ELR (cell line): ENCODE data around the gene ABCC9.
"Not testable (repeated sequence)": the region's sequence is repeated elsewhere in the genome, so short reads cannot be mapped to it uniquely, and the experiment has no call there.

Experiments
- DNase-seq: peaks from one replicate; pipeline ENCODE4 v3.0.0-alpha.2; 2015; ENCODE audit warnings: low read depth

Gene ABCC9

DNA sequence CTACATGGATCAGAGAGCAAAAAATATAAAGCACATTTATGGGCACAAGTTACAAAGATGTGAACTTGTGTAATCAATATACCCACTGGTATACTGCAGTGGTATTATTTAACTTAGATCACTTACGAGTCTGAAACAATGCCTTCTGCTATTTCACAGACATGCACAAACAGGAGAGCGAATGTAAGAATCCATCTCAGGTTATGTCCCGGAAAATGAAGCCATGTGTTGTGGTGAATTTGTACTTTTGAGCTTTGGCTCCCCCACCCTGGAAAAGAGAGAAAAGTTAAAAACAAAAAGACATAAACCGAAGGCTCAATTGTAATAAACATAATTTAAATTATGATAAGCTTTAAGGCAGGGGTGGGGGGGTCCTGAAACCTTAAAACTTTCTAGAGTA is 7.6 kb downstream of the ABCC9 start:
- DNase-seq, result no peak

DNA sequence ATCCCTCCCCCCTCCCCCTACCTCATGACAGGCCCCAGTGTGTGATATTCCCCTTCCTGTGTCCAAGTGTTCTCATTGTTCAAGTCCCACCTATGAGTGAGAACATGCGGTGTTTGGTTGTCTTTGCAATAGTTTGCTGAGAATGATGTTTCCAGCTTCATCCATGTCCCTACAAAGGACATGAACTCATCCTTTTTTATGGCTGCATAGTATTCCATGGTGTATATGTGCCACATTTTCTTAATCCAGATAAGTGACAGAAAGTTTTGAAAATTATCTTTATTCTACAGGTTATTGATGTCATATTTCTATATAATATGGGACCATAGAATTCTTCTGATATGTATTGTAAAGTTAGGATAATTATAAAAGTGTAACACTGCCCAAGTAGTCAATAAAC is 11.3 kb downstream of the ABCC9 start:
- DNase-seq, result not testable (repeated sequence)

DNA sequence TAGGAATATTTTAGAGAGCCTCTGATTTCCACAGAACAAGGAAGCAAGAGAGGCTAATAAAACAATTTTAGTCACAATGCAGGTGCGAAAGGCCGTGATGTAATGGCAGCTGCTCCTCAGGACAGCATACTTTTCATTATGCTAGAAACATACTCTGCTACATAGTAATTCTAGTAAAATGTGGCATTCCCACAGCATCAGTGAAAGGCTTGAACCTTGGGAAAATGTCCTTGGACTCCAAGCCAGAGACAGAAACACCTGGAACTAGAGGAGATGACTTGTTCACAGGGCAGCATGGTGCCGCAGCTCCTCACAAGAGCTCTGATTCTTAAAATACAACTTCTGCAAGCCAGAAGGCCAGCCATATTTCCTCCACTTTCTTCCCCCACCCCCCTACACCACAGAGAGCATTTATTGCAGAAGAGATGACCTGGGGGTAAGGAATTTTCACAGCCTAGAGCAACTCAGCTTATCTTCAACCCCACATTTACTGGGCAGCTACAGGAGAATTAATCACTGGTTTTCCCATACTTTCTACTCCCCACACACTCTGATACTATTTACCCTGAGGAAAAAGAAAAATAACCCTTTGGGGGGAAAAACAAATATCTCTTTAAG is 15.8 kb downstream of the ABCC9 start:
- peak; percentile 40 for DNase-seq

DNA sequence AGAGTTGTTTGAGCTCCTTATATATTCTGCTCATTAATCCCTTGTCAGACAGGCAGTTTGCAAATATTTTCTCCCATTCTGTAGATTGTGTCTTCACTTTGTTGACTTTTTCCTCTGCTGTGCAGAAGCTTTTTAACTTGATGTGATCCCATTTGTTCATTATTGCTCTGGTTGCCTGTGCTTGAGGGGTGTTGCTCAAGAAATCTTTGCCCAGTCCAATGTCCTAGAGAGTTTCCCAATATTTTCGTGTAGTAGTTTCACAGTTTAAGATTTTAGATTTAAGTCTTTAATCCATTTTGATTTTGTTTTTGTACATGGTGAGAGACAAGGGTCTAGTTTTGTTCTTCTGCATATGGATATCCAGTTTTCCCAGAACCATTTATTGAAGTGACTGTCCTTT is 19.8 kb downstream of the ABCC9 start:
- DNase-seq, result no peak

DNA sequence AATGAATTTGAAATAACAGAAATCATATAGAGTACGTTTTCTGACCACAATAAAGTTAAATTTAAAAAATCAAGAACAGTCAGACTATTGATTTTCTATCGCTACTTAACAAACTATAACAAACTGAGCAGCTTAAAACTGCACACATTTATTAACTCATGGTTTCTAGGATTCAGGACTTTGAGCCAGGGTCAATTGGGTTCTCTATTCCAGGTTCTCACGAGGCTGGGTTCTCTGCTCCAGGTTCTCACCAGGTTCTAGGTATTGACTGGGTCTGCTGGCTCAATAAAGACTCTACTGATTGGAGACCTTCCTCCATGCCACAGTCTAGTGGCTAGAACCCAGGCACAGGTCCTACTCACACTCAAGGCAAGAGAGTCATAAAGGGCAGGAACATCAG is 22.8 kb downstream of the ABCC9 start:
- no peak for DNase-seq

DNA sequence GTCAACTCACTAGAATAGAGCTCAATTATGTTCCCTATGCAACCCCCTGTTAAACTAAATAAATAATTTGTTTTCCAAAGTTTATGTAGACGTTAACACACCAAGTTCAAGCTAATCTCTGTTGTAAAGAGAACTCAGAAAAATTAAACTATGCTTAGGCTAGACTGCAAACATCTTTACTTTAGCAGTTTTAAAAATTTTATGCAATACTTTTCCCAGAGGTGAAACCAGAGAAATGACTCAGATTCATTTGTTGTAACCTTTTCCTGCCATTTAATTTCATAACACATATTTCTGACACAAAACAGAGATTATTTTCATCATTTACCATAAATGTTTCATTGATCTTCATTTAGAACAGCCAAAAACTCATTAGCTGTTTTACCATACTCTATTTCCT is 27.4 kb downstream of the ABCC9 start:
- DNase-seq, result no peak

DNA sequence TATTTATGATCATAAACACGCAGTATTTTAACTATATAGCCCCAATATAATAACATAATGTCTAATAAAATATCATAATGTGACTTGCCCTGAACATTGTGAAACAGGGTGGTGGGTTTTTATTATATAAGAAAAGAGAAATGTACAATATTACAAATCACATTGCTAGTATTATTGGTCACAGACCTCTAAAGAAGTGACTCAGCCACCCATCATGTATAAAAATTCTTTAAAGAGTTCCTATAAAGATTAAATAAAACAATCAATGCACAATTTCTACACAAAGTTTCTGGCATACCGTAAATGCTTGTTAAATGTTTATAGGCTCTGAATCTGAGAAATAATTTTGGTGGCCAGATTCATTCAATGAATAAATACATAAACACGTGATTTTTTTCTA is 28.9 kb downstream of the ABCC9 start:
- DNase-seq, result peak; percentile 85

DNA sequence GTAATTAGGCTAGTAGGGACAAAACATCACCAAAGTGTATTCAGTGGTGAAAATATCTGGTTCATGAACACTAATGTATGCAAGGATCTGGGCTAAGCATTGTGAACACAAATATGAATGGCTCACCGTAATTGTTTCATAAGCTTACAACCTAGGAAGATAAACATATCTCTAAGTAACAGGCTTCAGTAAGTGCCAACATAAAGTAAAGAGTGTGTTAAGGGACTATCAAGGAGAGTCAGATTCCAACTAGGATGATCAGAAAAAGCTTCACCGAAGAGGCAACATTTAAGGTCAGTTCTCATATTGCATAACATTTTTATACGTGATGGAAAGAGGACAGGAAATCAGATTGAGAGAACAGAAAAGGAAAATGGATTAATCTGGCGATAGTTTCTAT is 29.4 kb downstream of the ABCC9 start:
- DNase-seq, result no peak

DNA sequence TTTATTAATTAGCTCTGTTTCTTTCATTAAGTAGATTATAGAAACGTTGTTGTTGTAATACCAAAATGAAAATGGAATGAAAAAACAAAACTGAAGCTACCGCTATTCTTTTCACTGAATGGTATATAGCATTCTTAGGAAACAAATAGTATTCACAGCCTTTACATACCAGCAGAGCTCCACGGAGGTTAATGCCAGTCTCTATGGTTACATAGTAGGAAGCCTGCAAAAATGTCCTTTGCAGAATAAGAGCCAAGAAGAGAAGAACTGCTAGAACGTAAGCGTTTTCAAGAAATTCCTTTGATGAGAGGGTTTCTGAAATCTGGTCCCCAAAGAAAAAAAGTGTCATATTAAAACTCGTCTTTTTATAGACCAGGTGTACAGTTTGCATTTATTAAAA is 30.6 kb downstream of the ABCC9 start:
- DNase-seq, result no peak

DNA sequence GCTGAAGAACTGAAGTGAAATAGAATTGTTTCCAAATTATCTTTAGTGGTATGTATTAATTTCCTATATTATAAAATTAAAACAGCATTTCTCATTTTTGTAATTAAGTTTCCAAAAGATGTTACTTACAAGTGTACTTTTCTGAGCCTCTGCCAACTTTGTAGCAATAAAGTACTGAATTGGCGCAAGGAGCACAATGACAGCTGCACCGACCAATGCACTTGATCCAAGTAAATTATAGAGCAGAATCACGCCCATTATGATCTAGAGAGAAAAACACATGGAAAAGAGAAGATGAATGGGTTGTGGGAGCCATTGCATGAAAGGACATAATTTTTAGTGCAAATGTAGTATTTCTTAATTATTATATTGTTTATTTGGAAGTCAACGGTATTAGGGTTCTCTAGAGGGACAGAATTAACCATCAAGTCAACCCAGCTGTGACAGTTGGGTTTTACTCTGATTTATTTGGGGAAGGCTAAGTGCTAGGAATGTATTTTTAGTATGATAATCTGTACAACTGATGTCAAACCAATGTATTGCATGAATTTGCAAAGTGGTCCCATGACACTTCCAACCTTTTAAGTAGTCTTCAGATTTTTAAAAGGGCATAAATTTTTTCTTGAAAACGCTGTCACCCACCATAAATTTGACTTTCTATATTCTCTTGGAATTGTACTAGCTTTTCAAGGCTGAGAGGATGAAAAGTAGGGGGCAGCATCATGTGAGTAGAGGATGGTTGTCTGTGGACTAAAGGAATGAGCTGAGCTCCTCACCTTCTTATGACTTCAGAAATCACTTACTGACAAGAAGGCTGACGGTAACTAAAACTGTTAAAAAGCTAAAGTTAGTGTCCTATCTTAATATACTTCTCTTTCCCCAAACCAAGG is 33.0 kb downstream of the ABCC9 start:
- no peak for DNase-seq

DNA sequence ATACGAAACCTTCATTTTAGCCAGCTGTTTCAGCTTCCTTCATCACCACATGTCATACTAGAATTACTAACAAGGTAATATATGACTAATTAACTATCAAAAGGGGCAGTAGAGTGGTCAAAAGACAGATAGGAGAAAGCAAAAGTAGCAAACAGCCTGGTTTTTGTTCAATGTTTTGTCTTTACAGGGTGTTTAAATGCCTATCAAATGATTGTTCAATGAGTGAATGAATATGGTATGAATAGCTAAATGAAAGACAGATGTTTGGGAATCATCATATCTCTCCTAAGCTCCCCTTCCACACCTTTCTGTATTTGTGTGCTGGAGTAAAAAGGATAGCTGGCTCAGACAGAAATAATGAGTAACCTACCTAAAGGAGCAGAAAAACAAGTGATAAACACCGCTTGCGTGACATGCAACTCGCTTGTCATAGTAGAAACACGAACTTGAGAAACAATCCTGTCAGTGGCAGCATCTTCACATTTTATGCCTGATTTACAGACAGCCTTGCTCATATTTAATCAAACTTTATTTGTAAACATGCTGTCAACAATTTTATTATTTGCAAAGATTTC is 34.2 kb downstream of the ABCC9 start:
- peak; percentile 38 for DNase-seq

DNA sequence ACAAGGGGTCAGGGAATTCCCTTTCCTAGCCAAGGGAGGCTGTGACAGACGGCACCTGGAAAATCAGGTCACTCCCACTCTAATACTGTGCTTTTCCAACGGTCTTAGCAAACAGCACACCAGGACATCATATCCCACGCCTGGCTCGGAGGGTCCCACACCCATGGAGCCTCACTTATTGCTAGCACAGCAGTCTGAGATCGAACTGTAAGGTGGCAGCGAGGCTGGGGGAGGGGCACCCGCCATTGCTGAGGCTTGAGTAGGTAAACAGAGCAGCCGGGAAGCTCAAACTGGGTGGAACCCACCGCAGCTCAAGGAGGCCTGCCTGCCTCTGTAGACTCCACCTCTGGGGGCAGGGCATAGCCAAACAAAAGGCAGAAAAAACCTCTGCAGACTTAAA is 41.7 kb downstream of the ABCC9 start:
- DNase-seq, result not testable (repeated sequence)

DNA sequence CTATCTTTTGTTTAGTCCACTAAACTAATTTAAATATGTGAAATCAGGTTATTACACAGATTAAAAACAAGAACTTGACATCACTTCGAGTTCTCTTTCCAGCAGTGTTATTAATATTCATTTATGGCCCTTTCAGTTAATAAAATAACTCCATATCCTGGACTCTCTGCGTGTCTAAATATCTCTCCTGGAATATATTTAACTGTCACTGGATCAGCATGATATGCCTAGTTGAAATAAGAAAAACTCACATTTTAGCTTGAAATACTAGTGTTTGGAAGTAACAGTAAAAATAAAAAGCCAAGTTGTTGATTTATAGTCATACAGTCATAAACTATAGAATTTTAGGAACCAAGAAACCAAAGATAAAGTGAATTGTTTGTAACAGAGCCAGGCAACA is 45.6 kb downstream of the ABCC9 start:
- DNase-seq, result no peak

DNA sequence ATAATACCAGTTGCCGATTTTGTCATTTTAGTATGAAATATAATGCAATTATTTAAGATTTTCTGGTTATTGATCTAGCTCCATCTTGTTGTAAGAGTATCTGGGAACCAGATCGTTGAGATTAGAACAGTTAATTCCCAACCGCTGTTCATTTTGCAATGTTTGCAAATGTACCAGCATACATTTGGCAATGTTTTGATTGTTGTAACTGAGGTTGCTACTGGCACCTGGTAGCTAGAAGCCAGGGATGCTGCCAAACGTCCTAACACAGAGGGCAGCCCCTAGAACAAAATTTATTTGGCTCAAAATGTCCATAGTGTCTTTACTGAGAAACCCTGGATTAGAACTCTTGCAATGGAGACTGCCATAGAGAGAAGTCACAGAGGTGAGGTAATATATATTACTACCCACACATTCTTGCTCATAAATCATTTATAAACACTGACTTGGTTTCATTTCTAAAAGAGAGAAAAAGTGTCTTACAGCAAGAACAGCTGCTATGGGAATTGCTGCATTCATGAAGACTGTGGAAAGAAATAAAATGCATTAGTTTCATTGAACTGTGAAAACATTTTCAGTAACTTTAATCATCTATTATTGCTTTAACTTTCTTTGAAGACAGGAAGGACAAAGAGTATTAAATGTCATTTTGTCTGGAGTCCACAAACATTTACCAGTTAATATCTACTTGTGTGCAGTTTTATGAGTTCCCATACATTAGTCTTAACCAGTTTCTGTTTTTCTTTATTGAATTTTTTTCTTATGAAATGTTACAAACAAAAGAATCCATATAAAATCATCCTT is 46.2 kb downstream of the ABCC9 start:
- no peak for DNase-seq

DNA sequence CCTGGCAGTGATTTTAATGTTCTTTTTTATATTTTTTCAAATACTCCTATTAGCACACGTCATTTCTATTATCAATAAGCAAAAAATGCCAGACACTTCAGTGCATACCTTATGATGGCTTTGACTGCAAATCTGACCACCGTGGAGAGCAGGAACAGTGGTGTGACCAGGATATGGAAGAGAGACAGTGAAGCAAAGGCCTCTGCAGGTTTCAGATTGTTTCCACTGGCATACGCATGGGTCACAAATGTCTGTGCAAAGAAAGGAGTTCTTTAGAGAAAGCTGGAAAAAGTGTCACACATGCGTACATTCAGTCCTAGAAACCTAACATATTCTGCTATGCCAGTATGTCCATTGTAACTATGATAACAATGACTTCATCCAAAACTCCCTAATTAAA is 47.3 kb downstream of the ABCC9 start:
- DNase-seq, result no peak

DNA sequence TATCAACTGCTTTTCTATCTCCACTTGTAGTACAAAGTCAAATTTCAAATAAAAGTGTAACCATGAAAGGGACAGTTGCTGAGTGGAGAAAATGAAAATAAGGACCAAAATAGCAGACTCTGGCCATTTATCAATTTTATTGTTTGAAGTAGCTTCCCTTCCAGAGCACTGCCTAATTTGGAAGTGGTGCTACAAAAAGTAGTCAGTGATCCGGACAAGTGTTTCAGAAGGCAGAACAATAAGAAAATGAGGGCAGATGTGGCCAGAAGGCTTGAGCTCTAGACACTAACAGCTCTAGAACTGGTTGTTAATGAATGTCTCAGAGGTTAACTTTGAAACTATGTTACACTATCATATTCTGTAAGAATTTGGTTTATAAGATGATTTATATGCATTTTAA is 48.9 kb downstream of the ABCC9 start:
- DNase-seq, result no peak

DNA sequence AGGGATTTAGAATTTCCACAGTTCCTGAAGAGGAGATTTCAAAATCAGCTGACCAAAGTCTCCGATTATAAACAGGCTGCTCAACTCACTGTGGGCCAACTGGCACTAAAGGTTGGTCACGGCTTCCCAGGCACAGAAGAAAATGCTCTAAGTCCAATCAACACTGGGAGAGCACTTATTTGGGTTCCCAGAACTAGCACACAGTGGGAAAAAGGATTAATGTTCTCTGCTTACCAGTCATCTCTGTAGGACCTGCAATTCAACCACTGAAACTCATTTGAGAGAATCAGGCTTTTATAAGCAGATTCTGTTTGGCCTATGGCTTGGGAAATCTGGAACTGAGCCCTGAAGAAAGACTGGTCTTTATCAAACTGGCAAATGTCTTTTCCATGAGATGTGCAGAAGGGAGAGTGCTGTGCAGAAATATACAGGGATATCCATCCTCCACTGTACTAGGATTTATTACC is 49.4 kb downstream of the ABCC9 start:
- no peak for DNase-seq

DNA sequence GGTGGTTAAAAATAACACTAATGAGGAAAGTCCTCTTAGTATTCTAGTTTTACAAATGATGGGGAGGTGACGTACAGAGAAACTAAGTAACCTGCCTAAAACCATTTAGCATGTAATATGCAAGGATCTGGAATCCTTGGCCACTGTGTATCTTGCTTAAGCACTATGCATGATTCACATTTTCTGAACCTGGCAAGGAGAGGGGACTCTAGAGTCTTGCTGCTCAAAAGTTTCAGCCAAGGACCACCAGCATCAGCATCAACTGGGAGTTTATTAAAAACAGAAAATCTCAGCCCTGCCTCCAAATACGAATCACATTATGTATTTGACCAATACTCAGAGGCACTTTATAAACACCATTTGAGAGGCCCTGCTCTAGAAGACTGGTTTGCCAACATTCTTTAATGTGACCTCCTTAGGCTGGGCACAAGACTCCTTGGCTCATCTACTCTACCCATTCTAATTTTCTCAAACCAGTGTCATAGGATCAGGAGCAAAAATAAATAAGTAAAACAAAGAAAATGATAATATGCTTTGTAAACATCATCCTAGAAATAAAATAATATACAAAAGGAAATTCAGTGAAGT is 52.9 kb downstream of the ABCC9 start:
- no peak for DNase-seq

DNA sequence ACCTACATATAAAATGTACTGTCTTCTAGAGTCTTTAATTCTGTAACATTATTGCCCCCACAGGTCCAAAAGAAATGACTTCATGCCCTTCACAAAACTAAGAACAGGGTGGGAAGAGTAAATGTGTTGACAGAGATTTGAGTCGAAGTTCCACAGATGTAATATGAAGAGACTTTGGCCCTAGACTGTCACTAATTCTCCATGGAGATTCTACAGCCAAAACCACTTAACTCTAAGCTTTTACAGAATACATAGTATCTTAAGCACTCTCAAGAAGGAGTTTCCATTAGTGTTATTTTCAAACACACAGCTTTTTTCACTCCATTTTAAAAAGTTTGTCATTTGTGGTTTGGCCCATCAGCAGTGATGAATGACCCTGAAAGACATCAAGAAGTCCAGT is 56.3 kb downstream of the ABCC9 start:
- no peak for DNase-seq

DNA sequence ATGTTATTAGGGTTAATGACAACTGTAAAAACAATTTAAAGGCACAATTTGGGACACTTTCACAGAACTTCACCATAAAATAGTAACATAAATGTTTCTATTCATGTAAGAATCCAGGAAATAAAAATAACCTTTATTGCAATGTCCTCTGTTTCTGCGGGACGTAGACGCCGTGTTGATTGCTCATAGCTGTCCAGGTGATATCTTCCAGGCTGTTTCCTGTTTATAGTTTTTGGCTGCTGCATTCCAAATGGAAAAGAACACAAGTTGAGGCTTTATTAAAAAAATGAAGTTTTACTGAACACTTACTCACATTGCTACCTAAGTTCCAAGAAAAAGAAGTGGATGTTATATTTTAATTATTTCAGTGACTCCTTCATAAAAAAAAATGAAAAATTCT is 58.6 kb downstream of the ABCC9 start:
- DNase-seq, result no peak

DNA sequence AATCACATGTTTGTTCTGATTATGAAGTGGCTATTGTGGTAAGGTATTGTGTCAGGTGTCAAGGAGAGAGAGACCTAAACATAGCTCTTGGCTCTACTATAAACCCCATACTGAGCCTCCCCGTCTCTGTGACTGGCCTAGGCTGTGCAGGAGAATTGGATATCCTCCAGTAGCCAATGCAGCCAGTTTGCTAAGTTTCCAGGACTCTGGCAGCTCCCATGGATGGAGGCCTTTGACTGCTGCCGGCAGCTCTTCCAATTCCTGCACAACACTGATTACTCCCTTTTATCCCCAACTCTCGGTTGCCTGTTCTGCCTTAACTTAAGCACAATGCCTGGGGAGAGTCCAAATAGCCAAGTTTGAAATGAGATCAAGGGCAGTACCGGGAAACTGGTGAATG is 59.3 kb downstream of the ABCC9 start:
- DNase-seq, result no peak

DNA sequence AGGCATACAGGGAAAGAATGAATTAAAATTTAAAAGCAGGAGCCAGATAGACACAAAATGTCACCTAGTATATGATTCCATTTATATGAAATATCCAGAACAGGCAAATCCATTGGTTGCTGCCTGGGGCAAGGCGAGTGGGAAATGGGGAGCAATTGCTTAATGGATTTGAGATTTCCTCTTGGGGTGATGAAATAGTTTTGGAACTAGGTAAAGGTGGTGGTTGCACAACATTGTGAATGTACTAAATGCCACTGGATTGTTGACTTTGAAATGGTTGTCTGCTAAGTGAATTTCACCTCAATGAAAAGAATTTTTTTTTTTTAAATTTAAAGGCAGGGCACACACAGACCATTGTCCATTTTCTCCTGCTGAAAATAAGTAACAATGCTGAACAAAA is 61.9 kb downstream of the ABCC9 start:
- no peak for DNase-seq
